ENCODE results near the gene GDAP2. TPM values are rescaled to one million over a fixed set of nuclear protein-coding genes. Genes with fewer than 3 reads are reported as not detected.

GDAP2 gene
- total and polyA plus RNA-seq, 8 donors, result 3.5 to 51.4 (median 24.1) TPM

DNA sequence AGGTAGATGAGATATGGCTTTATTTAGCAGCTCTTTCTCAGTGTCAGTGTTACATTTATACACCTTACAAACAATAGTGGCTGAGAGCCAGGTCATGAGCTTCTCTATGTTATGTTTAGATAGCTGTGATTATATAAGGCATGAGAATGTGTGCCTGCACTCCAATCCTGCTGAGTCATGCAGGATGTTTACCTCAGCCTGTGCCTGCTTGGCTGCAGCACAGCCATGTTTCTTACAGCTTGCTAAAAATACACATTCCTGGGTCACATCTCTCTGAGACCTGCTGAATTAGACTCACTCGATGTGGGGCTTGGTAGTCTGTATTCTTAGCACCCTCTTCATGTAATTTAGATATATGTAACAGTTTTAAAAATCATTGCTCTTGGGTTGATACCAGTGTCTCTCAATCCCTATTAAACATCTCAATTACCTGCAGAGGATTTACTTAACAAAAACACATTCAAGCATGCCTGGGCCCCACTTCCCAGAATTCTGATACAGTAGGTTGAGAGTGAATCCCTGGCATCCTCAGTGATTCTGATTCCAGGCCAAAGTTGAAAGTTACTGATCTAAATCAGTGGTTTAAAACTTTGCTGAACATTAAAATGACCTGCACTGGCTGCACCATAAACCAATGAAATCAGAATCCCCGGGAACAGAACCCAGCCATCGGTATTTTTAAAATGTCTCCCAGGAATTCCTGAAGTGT is 107.5 kb downstream of the GDAP2 start:
- TF ChIP-seq POLR2AphosphoS5 (IDR thresholded peaks at IDR 0.05) (peak in 2 of 3 donors; percentile 52 to 67), EP300 (IDR thresholded peaks at IDR 0.05) (no peak), POLR2A (IDR thresholded peaks at IDR 0.05) (no peak)
- TF ChIP-seq, protein P1, sequence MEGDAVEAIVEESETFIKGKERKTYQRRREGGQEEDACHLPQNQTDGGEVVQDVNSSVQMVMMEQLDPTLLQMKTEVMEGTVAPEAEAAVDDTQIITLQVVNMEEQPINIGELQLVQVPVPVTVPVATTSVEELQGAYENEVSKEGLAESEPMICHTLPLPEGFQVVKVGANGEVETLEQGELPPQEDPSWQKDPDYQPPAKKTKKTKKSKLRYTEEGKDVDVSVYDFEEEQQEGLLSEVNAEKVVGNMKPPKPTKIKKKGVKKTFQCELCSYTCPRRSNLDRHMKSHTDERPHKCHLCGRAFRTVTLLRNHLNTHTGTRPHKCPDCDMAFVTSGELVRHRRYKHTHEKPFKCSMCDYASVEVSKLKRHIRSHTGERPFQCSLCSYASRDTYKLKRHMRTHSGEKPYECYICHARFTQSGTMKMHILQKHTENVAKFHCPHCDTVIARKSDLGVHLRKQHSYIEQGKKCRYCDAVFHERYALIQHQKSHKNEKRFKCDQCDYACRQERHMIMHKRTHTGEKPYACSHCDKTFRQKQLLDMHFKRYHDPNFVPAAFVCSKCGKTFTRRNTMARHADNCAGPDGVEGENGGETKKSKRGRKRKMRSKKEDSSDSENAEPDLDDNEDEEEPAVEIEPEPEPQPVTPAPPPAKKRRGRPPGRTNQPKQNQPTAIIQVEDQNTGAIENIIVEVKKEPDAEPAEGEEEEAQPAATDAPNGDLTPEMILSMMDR (IDR thresholded peaks at IDR 0.05), result no peak
- intact Hi-C loops (cut with DNase I; ENCODE audit: low total_unique reads), result no loop called here
- H3K36me3 ChIP-seq, result no peaks in the 10 kb centered on the region
- H3K9me3 ChIP-seq, result no peaks in the 10 kb centered on the region
- peak overlapping the region in 3 of 5 donors; percentile 35 to 63 (median 58) for H3K27ac ChIP-seq
- H3K4me1 ChIP-seq, result peaks cover 7 to 46% (median 17%) of the 10 kb centered on the region in 4 donors
- no peaks in the 10 kb centered on the region for H3K27me3 ChIP-seq
- H3K4me3 ChIP-seq, result no peak overlapping the region
- WGBS, 5 donors, result 67 to 86% (median 85%) methylated on average over 3 of the region's 3 CpGs
- DNase-seq, result peak; percentile 51 to 78

- WGBS, 5 donors, result 68 to 87% (median 77%) methylated on average over 5 of the region's 5 CpGs
- TF ChIP-seq POLR2AphosphoS5 (IDR thresholded peaks at IDR 0.05), result no peak
- TF ChIP-seq, protein P1 (IDR thresholded peaks at IDR 0.05), result no peak
- no peak for TF ChIP-seq EP300 (IDR thresholded peaks at IDR 0.05)
- no peak for TF ChIP-seq POLR2A (IDR thresholded peaks at IDR 0.05)
- H3K4me3 ChIP-seq, result no peak overlapping the region
- intact Hi-C loops (cut with DNase I; ENCODE audit: low total_unique reads), result no loop called here
- no peak for DNase-seq
- peak overlapping the region in 3 of 5 donors; percentile 35 to 63 (median 58) for H3K27ac ChIP-seq
- peaks cover 7 to 43% (median 17%) of the 10 kb centered on the region in 4 donors for H3K4me1 ChIP-seq
- no peaks in the 10 kb centered on the region for H3K27me3 ChIP-seq
- no peaks in the 10 kb centered on the region for H3K36me3 ChIP-seq
- H3K9me3 ChIP-seq, result no peaks in the 10 kb centered on the region
Measured at GRCh38 chr1:117821382-117821755, 108.1 kb downstream of the GDAP2 start.

- intact Hi-C loops (cut with DNase I; ENCODE audit: low total_unique reads), result no loop called here
- TF ChIP-seq POLR2AphosphoS5 (IDR thresholded peaks at IDR 0.05) (no peak), EP300 (IDR thresholded peaks at IDR 0.05) (no peak), POLR2A (IDR thresholded peaks at IDR 0.05) (no peak)
- TF ChIP-seq, protein P1 (IDR thresholded peaks at IDR 0.05), result no peak
- DNase-seq, result peak in 1 of 2 donors; percentile 19
- H3K27me3 ChIP-seq, result no peaks in the 10 kb centered on the region
- H3K36me3 ChIP-seq, result no peaks in the 10 kb centered on the region
- no peaks in the 10 kb centered on the region for H3K9me3 ChIP-seq
- H3K27ac ChIP-seq, result peak overlapping the region in 2 of 5 donors; percentile 58 to 63
- WGBS, 5 donors, result 76 to 90% (median 78%) methylated on average over 6 to 7 of the region's 7 CpGs
- no peak overlapping the region for H3K4me3 ChIP-seq
- peaks cover 7 to 38% (median 17%) of the 10 kb centered on the region in 4 donors for H3K4me1 ChIP-seq
Measured at GRCh38 chr1:117820694-117821381, 108.6 kb downstream of the GDAP2 start.

- DNase-seq, result no peak
- no peaks in the 10 kb centered on the region for H3K27me3 ChIP-seq
- no peak overlapping the region for H3K4me3 ChIP-seq
- WGBS, 5 donors, result 37 to 86% (median 67%) methylated on average over 2 of the region's 2 CpGs
- peaks cover 7 to 32% (median 19%) of the 10 kb centered on the region in 4 donors for H3K4me1 ChIP-seq
- H3K9me3 ChIP-seq, result no peaks in the 10 kb centered on the region
- TF ChIP-seq, protein P1 (IDR thresholded peaks at IDR 0.05), result no peak
- TF ChIP-seq POLR2A (IDR thresholded peaks at IDR 0.05) (no peak), EP300 (IDR thresholded peaks at IDR 0.05) (no peak), POLR2AphosphoS5 (IDR thresholded peaks at IDR 0.05) (no peak)
- H3K36me3 ChIP-seq, result no peaks in the 10 kb centered on the region
- no peak overlapping the region for H3K27ac ChIP-seq
- intact Hi-C loops (cut with DNase I; ENCODE audit: low total_unique reads), result no loop called here
Measured at GRCh38 chr1:117820096-117820495, 109.3 kb downstream of the GDAP2 start.

Data from stomach (tissue), 9 donors.